Eye (tissue), 1 donor: ENCODE measurements around the gene RBM43.
"Not testable (repeated sequence)": the region's sequence is repeated elsewhere in the genome, so short reads cannot be mapped to it uniquely, and the experiment has no call there.

Source experiments
- DNase-seq: peaks from one replicate; pipeline ENCODE4 v3.0.0-alpha.2; 2015

Gene RBM43

GRCh38 chr2:151261231-151261976 lies at the start of gene RBM43:
TSS of gene RBM43 (minus strand) at chr2:151261863. CDS start at chr2:151261727, 136 bp downstream.
- peak; percentile 94 for DNase-seq

GRCh38 chr2:151310313-151310712 lies 48.6 kb upstream of the RBM43 start:
- DNase-seq: not testable (repeated sequence)

- DNase-seq: no peak
These were observed 45.0 kb upstream of the RBM43 start for GRCh38 chr2:151306621-151307020.

- DNase-seq: no peak
These were observed 43.5 kb upstream of the RBM43 start for GRCh38 chr2:151305129-151305691.

- no peak for DNase-seq
These were observed 41.2 kb upstream of the RBM43 start for GRCh38 chr2:151302879-151303278.

DNA sequence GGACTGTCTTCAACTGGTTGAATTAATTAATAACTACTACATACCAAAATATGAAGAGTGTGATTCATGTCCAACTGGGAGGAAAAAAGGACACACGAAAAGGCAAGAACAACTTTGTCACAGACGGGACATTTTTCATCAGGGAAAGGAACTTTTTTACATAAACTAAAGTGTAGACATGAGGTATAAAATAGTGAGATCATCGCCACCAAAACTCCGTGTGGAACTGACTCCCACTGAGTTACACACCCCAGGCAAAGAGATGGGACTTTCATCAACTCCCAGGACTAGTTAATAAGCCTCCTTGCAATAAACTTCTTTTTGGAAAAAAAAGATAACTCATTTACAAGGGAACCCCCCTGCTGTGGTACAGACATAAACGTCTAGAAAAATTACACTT lies 40.7 kb upstream of the RBM43 start:
- no peak for DNase-seq

- DNase-seq: no peak
These were observed 38.4 kb upstream of the RBM43 start for GRCh38 chr2:151299920-151300539.

- no peak for DNase-seq
These were observed 36.2 kb upstream of the RBM43 start for GRCh38 chr2:151297882-151298281.

DNA sequence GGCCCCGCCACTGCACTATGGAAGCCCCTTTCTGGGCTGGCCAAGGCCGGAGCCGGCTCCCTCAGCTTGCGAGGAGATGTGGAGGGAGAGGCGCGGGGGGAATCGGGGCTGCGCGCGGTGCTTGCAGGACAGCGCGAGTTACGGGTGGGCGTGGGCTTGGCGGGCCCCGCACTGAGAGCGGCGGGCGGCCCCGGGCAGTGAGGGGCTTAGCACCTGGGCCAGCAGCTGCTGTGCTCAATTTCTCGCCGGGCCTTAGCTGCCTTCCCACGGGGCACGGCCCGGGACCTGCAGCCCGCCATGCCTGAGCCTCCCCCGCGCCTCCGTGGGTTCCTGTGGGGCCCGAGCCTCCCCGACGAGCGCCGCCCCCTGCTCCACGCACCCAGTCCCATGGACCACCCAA lies 34.3 kb upstream of the RBM43 start:
- not testable (repeated sequence) for DNase-seq

DNA sequence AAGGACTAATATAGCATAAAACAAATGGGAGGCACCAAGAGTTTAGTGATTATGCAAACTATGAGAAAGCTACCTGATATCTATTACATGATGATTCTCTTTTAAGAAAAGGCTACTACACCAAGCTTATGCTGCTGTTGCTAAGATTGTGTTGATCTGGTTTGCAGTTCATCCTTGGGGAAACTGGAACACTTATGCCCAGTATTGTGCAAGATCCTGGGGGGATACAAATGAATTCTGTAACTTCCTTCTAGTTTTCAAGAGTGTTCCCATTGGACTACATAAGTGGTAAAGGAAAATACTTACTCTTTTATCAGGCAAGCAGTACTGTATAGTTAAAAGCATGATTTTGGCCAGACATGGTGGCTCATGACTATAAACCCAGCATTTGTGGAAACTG lies 30.9 kb upstream of the RBM43 start:
- no peak for DNase-seq

- DNase-seq: no peak
These were observed 30.5 kb upstream of the RBM43 start for GRCh38 chr2:151292141-151292540.

GRCh38 chr2:151291224-151291623 lies 29.6 kb upstream of the RBM43 start:
- DNase-seq: no peak

DNA sequence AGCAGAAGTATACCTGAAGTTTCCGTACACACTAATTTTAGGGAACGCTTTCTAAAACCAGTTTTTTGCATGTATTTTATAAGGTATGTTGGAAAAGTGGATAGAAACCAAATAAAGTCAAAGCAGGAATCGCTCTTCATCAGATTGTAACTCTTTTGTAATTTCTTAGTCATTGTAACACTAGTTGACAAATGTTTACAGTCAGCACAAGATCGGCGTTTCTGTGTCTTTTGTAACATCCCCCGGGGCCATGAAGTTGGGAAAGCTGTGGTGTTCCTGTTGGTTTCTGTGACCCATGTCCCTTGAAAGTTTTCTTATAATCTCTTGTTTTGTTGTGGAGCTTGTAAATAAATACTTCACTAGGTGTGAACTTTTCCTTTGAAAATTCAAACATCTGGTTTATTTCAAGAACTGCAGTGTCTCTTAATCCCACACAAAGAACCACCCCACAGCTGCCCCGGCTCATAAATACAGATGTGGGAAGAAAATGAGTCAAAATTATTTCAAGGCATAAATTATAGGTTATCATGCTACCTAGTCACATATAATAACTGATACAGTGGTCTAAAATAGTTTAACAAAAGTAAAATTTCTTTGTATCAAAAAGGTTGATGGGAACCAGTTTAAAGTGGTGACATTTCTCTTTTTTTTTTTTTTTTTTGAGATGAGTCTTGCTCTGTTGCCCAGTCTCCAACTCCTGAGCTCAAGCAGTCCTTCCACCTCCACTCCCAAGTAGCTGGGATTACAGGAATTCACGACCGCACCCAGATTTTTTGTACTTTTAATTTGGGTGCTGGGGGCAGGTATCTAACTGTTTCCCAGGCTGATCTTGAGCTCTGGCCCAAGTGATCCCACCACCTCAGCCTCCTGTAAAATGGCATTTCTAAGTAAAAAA lies 28.6 kb upstream of the RBM43 start:
- DNase-seq: no peak

DNA sequence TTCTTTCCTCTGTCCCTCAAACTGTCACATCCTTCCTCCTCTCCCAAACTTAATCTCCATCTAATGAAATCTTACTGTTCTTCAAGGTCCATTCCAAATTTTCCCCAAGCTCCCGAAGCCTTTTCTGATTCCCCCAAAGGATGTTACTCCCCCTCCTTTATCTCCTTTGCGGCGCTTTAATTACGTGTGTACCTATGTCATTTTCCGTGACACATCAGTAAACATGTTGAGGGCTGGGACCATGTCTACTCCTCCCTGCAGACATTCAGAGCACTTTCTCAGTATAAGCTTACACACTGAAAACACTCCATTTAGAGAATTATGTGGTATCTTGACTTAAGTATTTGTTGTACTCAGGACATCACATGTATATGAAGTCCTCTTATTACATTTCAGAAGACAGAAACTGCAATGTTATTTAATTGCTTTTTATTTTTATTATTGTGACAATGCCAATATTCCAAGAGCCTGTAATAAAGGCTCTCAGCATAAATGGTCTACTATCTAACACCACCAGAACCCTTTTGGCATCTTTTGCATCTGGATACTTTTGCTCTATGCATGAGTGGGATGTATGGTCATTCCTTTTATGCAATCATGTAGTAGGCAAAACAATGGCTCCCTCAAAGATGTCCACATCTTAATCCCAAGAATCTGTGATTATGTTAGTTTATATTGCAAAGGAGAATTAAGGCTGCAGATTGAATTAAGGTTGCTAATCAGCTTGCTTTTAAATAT lies 26.0 kb upstream of the RBM43 start:
- no peak for DNase-seq

- DNase-seq: no peak
These were observed 20.7 kb upstream of the RBM43 start for GRCh38 chr2:151282401-151282800.

DNA sequence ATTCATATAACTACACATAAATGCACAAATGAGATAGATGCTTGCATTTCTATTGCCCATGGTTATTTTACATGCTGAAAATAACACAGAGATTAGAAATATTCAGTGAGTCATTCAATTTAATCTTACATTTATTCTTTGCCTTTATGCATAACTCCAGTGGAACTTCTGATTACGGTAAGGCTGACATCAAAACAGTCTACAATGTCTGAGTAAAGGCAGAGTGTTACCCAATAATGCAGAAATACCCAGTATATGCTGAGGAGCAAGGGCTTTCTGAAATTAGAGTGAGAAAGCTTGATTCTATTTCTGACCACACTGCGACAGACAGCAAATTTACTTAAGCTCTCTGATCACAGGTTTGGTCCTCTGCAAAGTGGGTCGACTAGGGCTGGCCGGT lies 18.6 kb upstream of the RBM43 start:
- no peak for DNase-seq

DNA sequence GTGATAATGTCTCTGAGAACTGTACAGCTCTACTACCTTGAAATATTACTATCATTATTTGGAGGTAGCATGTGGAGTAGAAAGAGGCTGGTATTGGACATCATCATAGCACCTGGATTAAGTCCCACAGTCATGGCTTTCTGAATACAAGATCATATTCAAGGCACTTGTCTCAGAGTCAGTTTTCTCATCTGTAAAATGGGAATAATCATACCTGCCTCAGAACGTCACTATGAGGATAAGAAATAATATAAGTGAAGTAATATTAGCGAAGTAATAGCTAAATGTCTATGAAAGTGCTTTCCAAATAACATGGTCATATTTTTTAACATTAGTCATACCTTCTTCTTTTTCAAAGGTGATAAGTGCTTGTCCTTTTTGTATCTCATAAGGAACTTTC lies 16.8 kb upstream of the RBM43 start:
- no peak for DNase-seq

DNA sequence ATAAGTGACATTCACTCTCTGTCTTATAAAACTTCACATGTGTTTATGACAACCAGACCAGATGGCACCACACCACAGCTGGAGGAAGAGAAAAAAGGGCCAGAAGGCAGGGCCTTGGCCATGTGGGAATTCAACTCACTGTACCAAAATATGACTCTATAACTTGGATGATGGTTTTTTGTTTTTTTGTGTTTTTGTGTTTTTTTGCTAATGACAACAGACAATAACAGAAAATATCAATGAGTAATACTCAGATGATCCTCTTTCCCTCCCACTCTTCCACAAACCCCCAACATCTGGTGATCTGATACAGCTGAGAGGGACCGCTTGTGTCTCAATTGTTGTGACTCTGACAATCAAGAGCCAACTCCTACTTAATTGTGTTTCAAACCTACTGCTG lies 15.4 kb upstream of the RBM43 start:
- DNase-seq: no peak

GRCh38 chr2:151275291-151275690 lies 13.6 kb upstream of the RBM43 start:
- DNase-seq: no peak

DNA sequence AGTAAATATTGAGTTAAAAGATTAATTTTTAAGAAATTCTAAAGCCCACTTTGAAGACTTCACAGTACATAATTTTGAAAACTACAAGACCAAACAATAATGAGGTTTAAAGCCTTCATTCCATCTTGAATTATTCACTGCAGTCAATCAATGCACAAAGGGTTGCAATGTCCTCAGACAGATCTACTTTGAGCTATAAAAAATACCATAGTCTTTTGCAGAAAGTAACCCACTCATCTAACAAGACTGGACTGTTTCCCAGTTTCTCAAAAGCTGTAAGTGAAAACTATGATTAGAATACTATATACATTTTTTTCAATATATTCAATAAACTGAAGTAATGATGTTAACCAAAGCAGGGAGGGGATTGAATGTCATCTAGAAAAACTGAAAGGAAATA lies 10.2 kb upstream of the RBM43 start:
- DNase-seq: no peak

GRCh38 chr2:151269798-151270568 lies 8.3 kb upstream of the RBM43 start:
- DNase-seq: no peak

DNA sequence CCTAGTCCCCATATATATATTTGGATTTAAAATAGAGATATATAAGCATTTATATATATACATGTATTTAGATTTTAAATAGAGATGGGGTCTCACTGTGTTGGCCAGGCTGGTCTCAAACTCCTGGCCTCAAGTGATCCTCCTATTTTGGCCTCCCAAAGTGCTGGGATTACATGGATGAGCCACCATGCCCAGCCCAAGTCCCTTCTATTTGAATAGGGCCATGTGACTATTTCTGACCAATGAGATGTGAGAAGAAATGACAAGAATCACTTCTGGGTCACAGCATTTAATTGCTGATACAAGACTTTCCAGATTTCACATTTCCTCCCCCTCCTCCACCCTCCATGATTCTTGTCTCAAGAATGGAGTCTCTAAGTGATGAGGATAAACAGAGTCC lies 6.4 kb upstream of the RBM43 start:
- DNase-seq: no peak
